Measurements from ENCODE around the gene CFAP299. TPM values are rescaled to one million over a fixed set of nuclear protein-coding genes. Genes with fewer than 3 reads are reported as not detected.

The CFAP299 gene
- total RNA-seq, 4 donors from 2014 or later: not detected

- peaks cover 0 to 7% (median 3%) of the 10 kb centered on the region in 4 donors for H3K4me1 ChIP-seq
- no peak for TF ChIP-seq POLR2A (IDR thresholded peaks at IDR 0.05)
- no peak for TF ChIP-seq CTCF (IDR thresholded peaks at IDR 0.05)
- DNase-seq: no peak
These were observed 278.8 kb downstream of the CFAP299 start for GRCh38 chr4:80614319-80614718.

GRCh38 chr4:80615099-80615498 lies 279.6 kb downstream of the CFAP299 start:
- no peaks in the 10 kb centered on the region for H3K9me3 ChIP-seq
- TF ChIP-seq POLR2A (IDR thresholded peaks at IDR 0.05) (no peak), CTCF (IDR thresholded peaks at IDR 0.05) (no peak)
- H3K27ac ChIP-seq: no peak overlapping the region
- H3K36me3 ChIP-seq: no peaks in the 10 kb centered on the region
- H3K27me3 ChIP-seq: no peaks in the 10 kb centered on the region
- H3K4me3 ChIP-seq: no peak overlapping the region
- DNase-seq: no peak
- H3K4me1 ChIP-seq: peaks cover 0 to 7% (median 3%) of the 10 kb centered on the region in 4 donors

More at GRCh38 chr4:80614319-80614718, 278.8 kb downstream of the CFAP299 start:
- Histone ChIP-seq H3K27me3 (no peaks in the 10 kb centered on the region), H3K27ac (no peak overlapping the region), H3K9me3 (no peaks in the 10 kb centered on the region), H3K4me3 (no peak overlapping the region), H3K36me3 (no peaks in the 10 kb centered on the region)

GRCh38 chr4:80619070-80619674 lies 283.6 kb downstream of the CFAP299 start:
- H3K4me1 ChIP-seq: no peaks in the 10 kb centered on the region
- no peaks in the 10 kb centered on the region for H3K9me3 ChIP-seq
- DNase-seq: peak in 1 of 3 donors; percentile 53
- no peak overlapping the region for H3K4me3 ChIP-seq
- H3K27me3 ChIP-seq: no peaks in the 10 kb centered on the region
- peak in 4 of 6 experiments; percentile 27 to 57 (median 46) for TF ChIP-seq CTCF (IDR thresholded peaks at IDR 0.05)
- no peak for TF ChIP-seq POLR2A (IDR thresholded peaks at IDR 0.05)
- no peak overlapping the region for H3K27ac ChIP-seq
- no peaks in the 10 kb centered on the region for H3K36me3 ChIP-seq

GRCh38 chr4:80631861-80632260 lies 296.3 kb downstream of the CFAP299 start:
- H3K36me3 ChIP-seq: no peaks in the 10 kb centered on the region
- H3K4me1 ChIP-seq: no peaks in the 10 kb centered on the region
- H3K4me3 ChIP-seq: no peak overlapping the region
- H3K27ac ChIP-seq: no peak overlapping the region
- DNase-seq: no peak
- H3K27me3 ChIP-seq: no peaks in the 10 kb centered on the region
- H3K9me3 ChIP-seq: no peaks in the 10 kb centered on the region
- TF ChIP-seq CTCF (IDR thresholded peaks at IDR 0.05): no peak
- TF ChIP-seq POLR2A (IDR thresholded peaks at IDR 0.05): no peak

GRCh38 chr4:80637190-80637589 lies 301.7 kb downstream of the CFAP299 start:
- H3K36me3 ChIP-seq: no peaks in the 10 kb centered on the region
- no peaks in the 10 kb centered on the region for H3K4me1 ChIP-seq
- H3K9me3 ChIP-seq: no peaks in the 10 kb centered on the region
- TF ChIP-seq POLR2A (IDR thresholded peaks at IDR 0.05) (no peak), CTCF (IDR thresholded peaks at IDR 0.05) (no peak)
- H3K4me3 ChIP-seq: no peak overlapping the region
- H3K27ac ChIP-seq: no peak overlapping the region
- H3K27me3 ChIP-seq: no peaks in the 10 kb centered on the region
- DNase-seq: no peak

All from Peyer's patch (tissue), 4 donors.